A549 (cell line): ENCODE results near the gene TBL1X. TPM values are rescaled to one million over a fixed set of nuclear protein-coding genes. Genes with fewer than 3 reads are reported as not detected.

Source experiments
- ATAC-seq, 2 experiments: fragments of 200-7000 bp in 1 of 2; fragments of >200 bp in 1 of 2; cut with Nextera tagmentation in 1 of 2; cut with Tn5 transposase in 1 of 2; 3 replicates each; pipeline versions ENCODE4 v1.8.0 to v1.9.1; 2018 to 2020; ENCODE audit warnings: mild to moderate bottlenecking in 1 of 2, moderate library complexity in 1 of 2
- CTCF ChIA-PET: fragments of 300-600 bp; sonication (Branson Sonifier 250); formaldehyde crosslinking; extraction: SDS; loops from one replicate; lab custom pipeline; 2021; ENCODE audit warnings: antibody characterized with exemption, inconsistent platforms; lab: Yijun Ruan, JAX
- POLR2A ChIA-PET: fragments of 350-600 bp; formaldehyde crosslinking; extraction: SDS; loops from one replicate; lab custom pipeline; 2021; ENCODE audit warnings: antibody characterized with exemption, inconsistent platforms; lab: Yijun Ruan, JAX
- DNase-seq, 2 experiments: peaks; one replicate each; pipeline versions ENCODE4 v3.0.0 to v3.0.0-alpha.2; 2011 to 2016; ENCODE audit warnings: low read depth in 1 of 2, low spot score in 1 of 2
- FAIRE-seq: peaks from 2 replicates; lab custom pipeline; 2011; peaks lifted over from hg19 to GRCh38; lab: Jason Lieb, UNC
- H3K27ac ChIP-seq, 2 experiments: fragments of >200 bp; sonication (Bioruptor Twin); formaldehyde crosslinking; 3 replicates each; pipeline ENCODE4 v1.5.1; 2016 to 2017
- H3K4me1 ChIP-seq: fragments of >200 bp; sonication (Bioruptor Twin); formaldehyde crosslinking; 3 replicates; pipeline ENCODE4 v1.6.1; 2016
- H3K4me2 ChIP-seq: fragments of >200 bp; sonication (Bioruptor Twin); formaldehyde crosslinking; 3 replicates; pipeline ENCODE4 v1.6.1; 2016
- H3K4me3 ChIP-seq: fragments of >200 bp; sonication (Bioruptor Twin); formaldehyde crosslinking; 3 replicates; pipeline ENCODE4 v1.5.1; 2016
- H3K9me3 ChIP-seq: fragments of >200 bp; sonication (Bioruptor Twin); formaldehyde crosslinking; 3 replicates; pipeline ENCODE4 v1.6.1; 2016
- CTCF ChIP-seq: fragments of >200 bp; sonication (Bioruptor Twin); formaldehyde crosslinking; IDR thresholded peaks from 3 replicates; pipeline ENCODE4 v1.5.1; 2016
- E2F6 ChIP-seq: IDR thresholded peaks from 2 replicates; pipeline ENCODE4 v1.6.1; 2012; ENCODE audit warnings: low read depth, borderline replicate concordance
- HEYL ChIP-seq: fragments of 250-450 bp; sonication (Bioruptor Pico); IDR thresholded peaks from 2 replicates; pipeline ENCODE4 v1.8.0; 2021; ENCODE audit warnings: mild to moderate bottlenecking, moderate library complexity
- HMGXB4 ChIP-seq: fragments of 250-450 bp; sonication (Bioruptor Pico); IDR thresholded peaks from 2 replicates; pipeline ENCODE4 v1.5.0; 2021; ENCODE audit warnings: mild to moderate bottlenecking, moderate library complexity, borderline replicate concordance
- HOXB5 ChIP-seq: fragments of 250-450 bp; sonication (Bioruptor Pico); IDR thresholded peaks from 2 replicates; pipeline ENCODE4 v1.5.0; 2020; ENCODE audit warnings: mild to moderate bottlenecking, moderate library complexity
- JUN ChIP-seq, 2 experiments: fragments of >200 bp; sonication (Bioruptor Twin); formaldehyde crosslinking; IDR thresholded peaks; 2 replicates in 1 of 2; 3 replicates in 1 of 2; pipeline ENCODE4 v1.6.1; 2016 to 2017
- MAFK ChIP-seq: fragments of 450-650 bp; IDR thresholded peaks from 2 replicates; pipeline ENCODE4 v1.6.1; 2014; ENCODE audit not compliant: partially characterized antibody
- MAZ ChIP-seq: fragments of 150-350 bp; IDR thresholded peaks from 2 replicates; pipeline ENCODE4 v1.6.1; 2014; ENCODE audit warnings: antibody characterized with exemption, low read depth, low read length, borderline replicate concordance
- MYC ChIP-seq: IDR thresholded peaks from 2 replicates; pipeline ENCODE4 v1.6.1; 2012; ENCODE audit warnings: mild to moderate bottlenecking, inconsistent platforms, low read length, improper control_type of control experiment, borderline replicate concordance
- NFE2L2 ChIP-seq: fragments of 150-350 bp; conservative IDR thresholded peaks from 2 replicates; pipeline ENCODE4 v1.6.1; 2014; ENCODE audit warnings: low read length
- NR3C1 ChIP-seq: fragments of >200 bp; sonication (Bioruptor Twin); formaldehyde crosslinking; IDR thresholded peaks from 3 replicates; pipeline ENCODE4 v1.6.1; 2017
- RFX5 ChIP-seq: fragments of 450-650 bp; IDR thresholded peaks from 2 replicates; pipeline ENCODE4 v1.7.1; 2014; ENCODE audit warnings: antibody characterized with exemption, mild to moderate bottlenecking, moderate library complexity
- ZSCAN20 ChIP-seq: fragments of 250-450 bp; sonication (Bioruptor Pico); IDR thresholded peaks from 2 replicates; pipeline ENCODE4 v1.8.0; 2022; ENCODE audit warnings: mild to moderate bottlenecking, moderate library complexity
- WGBS: methylation state at CpG from one replicate; pipeline ENCODE4 v1.1.6; 2017; ENCODE audit errors: missing lambda C conversion rate; 5-methylcytosine and 5-hydroxymethylcytosine counted together
- polyA plus RNA-seq, 4 experiments: library from polyadenylated mRNA; depleted of rRNA in 3 of 4; stranded (reverse); fragments of >200 nt; fragmentation: RNase III in 1 of 4; extraction: RNeasy Plus Mini Kit Qiagen cat#74134 plus additional on column Dnase treatment in 1 of 4; gene quantifications; 2 replicates in 3 of 4; 3 replicates in 1 of 4; pipeline ENCODE4 v1.2.3, GENCODE V29; 2011 to 2017

Gene TBL1X
- polyA plus RNA-seq, 2 of the 4 experiments (the other 2 are of a cell fraction), result 14.6 to 18.0 TPM

- peaks cover 5% of the 10 kb centered on the region; the same call in 1 of the 3 replicates for H3K9me3 ChIP-seq
- peak overlapping the region; percentile 58 for H3K4me3 ChIP-seq
- peak overlapping the region; percentile 95 for H3K4me2 ChIP-seq
- DNase-seq, result no peak
- 57% methylated on average over 16 of the region's 45 CpGs for WGBS
- ChIA-PET CTCF (no interaction called here), POLR2A (no interaction called here)
- no peak for TF ChIP-seq MAFK
- TF ChIP-seq ZSCAN20 (CRISPR knock-in tag), result no peak
- no peak for TF ChIP-seq JUN (IDR thresholded peaks at IDR 0.05)
- TF ChIP-seq HOXB5 (CRISPR knock-in tag), result no peak
- no peak for TF ChIP-seq CTCF
- no peak for TF ChIP-seq MAZ
- TF ChIP-seq NR3C1, result no peak
- no peak for TF ChIP-seq HEYL
- no peak for TF ChIP-seq HMGXB4 (CRISPR knock-in tag)
- TF ChIP-seq RFX5, result no peak
- TF ChIP-seq E2F6, result no peak
- TF ChIP-seq MYC, result no peak
- peak in 1 of 2 experiments; percentile 17; a peak in 1 of 6 replicates for ATAC-seq
- peak overlapping the region; percentile 25 to 81; a peak in 5 of 6 replicates for H3K27ac ChIP-seq
- no peak for FAIRE-seq
- H3K4me1 ChIP-seq, result peaks cover 9% of the 10 kb centered on the region
Measured at GRCh38 chrX:9786798-9787635, 322.2 kb downstream of the TBL1X start.

GRCh38 chrX:9788911-9789310 is 324.1 kb downstream of the TBL1X start:
- ATAC-seq (peak in 1 of 2 experiments; percentile 31; a peak in 2 of 6 replicates), FAIRE-seq (no peak), DNase-seq (peak in 1 of 2 experiments; percentile 61)
- TF ChIP-seq NFE2L2 (no peak), CTCF (no peak), MAFK (peak; percentile 60), HMGXB4 (CRISPR knock-in tag) (no peak)
- WGBS, result 0% methylated on average over 2 of the region's 2 CpGs
- Histone ChIP-seq H3K4me3 (no peak overlapping the region), H3K9me3 (peaks cover 5% of the 10 kb centered on the region; the same call in 1 of the 3 replicates), H3K4me1 (peaks cover 9% of the 10 kb centered on the region), H3K27ac (no peak overlapping the region), H3K4me2 (peak overlapping the region; percentile 30; the same call in 2 of the 3 replicates)
- ChIA-PET CTCF (interaction anchor here (1.1 to 1.6 kb wide), 2 partner anchors 14 to 331 kb away, joined by 3 to 4 read pairs; no protein-coding TSS in a partner anchor), POLR2A (no interaction called here)
